HEK293 (cell line): ENCODE results near the gene ABLIM2.

Source experiments
- AEBP2 ChIP-seq: fragments of 450-650 bp; formaldehyde crosslinking; IDR thresholded peaks from 2 replicates; pipeline ENCODE4 v1.5.1; 2016; ENCODE audit warnings: missing biosample characterization, missing genetic modification characterization, borderline replicate concordance
- CTCF ChIP-seq: fragments of 450-650 bp; formaldehyde crosslinking; IDR thresholded peaks from 2 replicates; pipeline ENCODE4 v1.5.1; 2016; ENCODE audit warnings: missing biosample characterization, missing genetic modification characterization
- KLF16 ChIP-seq: fragments of 450-650 bp; formaldehyde crosslinking; IDR thresholded peaks from 2 replicates; pipeline ENCODE4 v1.5.1; 2017; ENCODE audit warnings: missing biosample characterization, missing genetic modification characterization
- SP3 ChIP-seq: fragments of 450-650 bp; formaldehyde crosslinking; IDR thresholded peaks from 2 replicates; pipeline ENCODE4 v1.5.1; 2016; ENCODE audit warnings: missing biosample characterization, missing genetic modification characterization
- ZBTB21 ChIP-seq: fragments of 450-650 bp; formaldehyde crosslinking; IDR thresholded peaks from 2 replicates; pipeline ENCODE4 v1.5.1; 2017; ENCODE audit warnings: missing biosample characterization, missing genetic modification characterization

DNA sequence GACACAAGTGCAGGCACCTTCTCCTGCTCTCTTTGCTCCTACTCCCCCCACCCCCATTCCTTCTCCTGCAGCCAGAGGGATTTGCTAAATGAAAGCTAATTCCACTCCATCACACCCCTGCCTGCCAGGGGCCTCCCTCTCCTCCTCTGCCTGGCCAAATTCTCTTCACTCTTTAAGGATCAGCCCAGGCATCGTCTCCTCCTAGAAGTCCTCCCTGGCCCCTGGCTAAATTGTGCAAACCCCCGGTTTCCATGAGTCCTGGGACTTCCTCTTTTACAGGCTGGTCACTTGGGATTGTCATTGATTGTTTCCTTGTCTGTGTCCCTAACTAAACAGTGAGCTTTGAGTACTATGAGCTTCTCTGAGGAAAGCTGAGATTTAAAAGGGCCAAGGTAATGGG lies 8.7 kb upstream of the ABLIM2 start:
- TF ChIP-seq CTCF (tag by site-specific recombination): no peak
- TF ChIP-seq KLF16 (tag by site-specific recombination): no peak
- TF ChIP-seq AEBP2 (tag by site-specific recombination): no peak
- no peak for TF ChIP-seq ZBTB21
- TF ChIP-seq SP3 (tag by site-specific recombination): no peak
